ENCODE measurements around the gene IKZF5.

Gene IKZF5

DNA sequence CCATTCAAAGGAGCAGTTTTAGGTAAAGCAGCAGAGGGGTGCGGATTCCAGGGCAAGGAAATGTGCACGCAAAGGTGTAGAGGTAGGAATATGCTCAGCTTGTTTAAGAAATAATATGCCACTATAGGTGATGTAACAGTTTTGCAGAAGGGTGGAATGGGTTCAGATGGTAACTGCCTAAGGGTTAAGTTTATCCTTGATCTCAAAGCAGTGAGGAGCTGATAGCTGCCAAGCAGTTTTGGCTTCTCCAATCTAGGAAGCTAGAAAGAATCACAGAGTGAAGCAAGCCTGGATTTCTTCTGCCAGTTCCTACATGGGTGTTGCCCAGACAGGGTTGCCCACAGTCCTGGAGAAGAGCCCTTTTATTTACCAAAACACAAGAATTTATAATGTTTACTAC, 6.2 kb upstream of the IKZF5 start:
- DNase-seq (ENCODE audit: low spot score), result no peak

DNA sequence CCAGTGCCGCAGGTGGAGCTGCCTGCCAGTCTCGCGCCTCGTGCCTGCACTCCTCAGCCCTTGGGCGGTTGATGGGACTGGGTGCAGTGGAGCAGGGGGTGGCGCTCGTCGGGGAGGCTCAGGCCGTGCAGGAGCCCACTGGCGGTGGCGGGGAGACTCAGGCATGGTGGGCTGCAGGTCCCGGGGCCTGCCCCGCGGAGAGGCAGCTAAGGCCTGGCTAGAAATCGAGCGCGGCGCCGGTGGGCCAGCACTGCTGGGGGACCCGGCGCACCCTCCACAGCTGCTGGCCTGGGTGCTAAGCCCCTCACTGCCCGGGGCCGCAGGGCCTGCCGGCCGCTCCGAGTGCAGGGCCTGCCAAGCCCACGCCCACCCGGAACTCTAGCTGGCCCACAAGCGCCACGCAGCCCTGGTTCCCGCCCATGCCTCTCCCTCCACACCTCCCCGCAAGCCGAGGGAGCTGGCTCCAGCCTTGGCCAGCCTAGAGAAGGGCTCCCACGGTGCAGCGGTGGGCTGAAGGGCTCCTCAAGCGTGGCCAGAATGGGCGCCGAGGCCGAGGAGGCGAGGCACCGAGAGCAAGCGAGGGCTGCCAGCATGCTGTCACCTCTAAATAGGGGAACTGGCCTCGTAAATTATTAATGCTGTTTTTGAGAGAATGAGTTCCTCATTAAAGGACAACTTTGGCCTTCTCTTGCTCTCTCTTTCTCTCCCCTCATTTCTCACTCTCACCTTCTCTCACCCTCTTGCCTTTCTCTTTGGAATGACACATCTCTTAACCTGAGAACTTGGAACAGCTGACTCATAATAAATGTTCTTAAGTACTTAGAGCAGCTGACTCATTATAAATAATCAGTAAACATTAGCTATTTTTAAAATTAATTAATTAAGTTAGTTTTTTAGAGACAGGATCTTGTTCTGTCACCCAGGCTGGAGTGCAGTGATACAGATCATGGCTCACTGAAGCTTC, 5.1 kb upstream of the IKZF5 start:
- no peak for DNase-seq (ENCODE audit: low spot score)

DNA sequence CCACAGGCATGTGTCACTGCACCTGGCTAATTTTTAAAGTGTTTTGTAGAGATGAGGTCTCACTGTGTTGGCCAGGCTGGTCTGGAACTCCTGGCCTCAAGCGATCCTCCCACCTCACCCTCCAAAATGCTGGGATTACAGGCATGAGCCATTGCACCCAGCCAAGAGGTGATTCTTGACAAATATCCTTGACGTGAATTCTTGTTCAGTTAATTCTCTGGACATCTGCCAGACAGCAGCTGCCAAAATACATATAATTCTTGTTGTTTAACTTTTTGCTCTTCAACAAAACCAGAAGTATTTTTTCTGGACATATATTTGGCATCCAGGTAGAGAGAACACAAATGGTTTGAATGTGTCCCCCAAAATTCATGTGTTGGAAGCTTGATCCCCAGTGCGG, 3.4 kb upstream of the IKZF5 start:
- no peak for DNase-seq (ENCODE audit: low spot score)

DNA sequence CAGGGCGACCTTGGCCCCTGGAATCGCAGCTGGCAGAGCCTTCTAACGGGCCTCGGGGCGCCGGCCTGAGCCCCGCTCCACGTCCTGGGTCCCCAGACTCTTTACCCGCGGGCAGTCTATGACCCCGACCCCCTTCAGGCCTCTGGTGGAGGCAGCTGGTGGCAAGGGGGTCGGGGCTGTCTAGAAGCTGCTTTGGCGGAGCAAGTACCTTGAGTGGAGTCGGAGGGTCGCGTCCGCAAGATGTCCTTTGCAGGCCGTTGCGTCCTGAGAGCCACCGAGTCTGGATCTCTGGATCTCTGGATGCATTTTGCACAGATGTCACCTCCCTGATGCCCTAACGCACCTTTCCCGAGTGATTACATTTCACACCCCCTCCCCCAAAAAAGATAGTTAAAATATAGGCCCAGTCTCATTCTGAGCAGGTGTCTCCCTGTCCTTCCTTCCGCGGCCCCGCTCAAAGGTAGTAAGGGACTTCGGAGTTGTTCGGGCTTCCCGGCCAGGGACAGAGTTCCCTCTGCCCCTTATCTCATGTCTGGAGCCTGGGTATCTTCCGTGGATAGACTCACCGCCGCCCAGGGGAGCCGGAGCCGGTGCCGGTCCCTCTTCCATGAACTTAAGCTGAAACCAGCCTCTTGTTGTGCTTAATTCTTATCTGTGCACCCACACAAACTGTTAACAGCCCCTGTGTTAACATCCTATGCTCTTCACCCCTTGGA, 668 bp upstream of the IKZF5 start:
- DNase-seq (ENCODE audit: low spot score), result peak; percentile 37

DNA sequence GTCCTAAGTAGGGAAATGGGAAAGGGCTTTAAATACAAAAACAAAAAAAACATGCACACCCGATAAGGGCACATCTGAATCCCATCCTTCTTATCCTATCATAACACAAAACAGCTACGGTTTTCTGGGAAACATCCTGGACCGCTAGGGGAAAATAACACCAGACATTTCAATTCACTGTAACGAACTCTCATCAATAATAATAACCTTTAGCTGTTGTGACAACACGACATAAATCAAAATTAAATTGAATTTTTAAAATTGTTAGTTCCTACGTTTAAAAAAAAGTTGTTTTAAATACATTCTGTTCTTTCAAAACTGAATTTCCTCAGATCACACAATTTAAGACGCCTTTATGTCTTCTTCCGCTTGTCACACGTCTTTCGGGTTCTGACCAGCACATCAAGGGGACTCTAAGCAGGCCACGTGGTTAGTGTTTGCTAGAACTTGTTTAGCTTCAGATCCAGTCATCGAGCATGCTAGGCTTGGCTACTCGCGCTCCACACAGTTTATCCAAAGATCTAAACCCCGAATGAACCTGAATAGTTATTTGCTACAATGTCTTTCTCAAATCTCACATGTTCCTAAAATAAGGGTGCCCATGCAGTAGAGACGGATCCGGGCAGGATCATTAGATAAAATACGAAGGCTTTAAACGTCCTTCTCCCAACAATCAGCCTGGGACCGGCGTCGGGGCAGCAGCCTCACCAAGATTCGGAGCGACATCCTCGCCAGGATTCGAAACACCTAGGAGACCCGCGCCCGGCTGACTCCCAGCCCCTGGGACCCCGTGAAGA, 839 bp downstream of the IKZF5 start:
- no peak for DNase-seq (ENCODE audit: low spot score)

DNA sequence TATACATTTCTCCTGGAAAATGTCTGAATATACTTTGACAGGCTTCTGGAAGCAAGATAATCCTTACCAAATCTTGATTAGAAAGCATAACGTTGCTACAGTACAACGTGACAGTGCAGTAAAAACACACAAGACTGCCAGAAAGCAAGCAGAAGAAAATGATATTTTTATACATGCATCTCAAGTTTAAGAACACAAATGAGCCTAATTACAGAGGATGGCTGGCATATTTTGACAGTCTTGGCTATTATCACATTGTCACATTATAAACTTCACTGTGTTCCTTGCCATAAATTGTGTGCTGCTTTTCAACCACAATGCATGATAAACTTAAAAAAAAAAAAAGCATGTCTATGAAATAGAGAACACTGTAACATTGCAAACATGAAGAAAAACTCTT, 4.3 kb downstream of the IKZF5 start:
- DNase-seq (ENCODE audit: low spot score), result no peak

DNA sequence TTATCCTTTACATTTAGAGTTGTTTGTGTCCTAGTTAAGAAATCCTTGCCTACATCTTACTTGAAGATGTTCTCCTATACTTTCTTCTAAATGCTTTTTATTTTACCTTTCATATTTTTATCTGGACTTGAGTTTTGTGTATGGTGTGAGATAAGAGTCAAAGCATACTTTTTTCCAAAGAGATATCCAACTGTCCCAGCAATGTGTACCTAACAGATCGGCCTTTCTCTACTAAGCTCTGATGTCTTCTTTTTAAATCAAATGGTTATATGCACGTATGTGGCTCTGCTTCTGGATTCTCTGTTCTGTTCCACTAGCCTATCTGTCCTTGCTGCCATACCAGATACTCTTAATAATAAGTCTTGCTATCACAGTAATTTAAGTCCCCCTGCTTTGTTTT, 7.2 kb downstream of the IKZF5 start:
- DNase-seq (ENCODE audit: low spot score), result no peak

DNA sequence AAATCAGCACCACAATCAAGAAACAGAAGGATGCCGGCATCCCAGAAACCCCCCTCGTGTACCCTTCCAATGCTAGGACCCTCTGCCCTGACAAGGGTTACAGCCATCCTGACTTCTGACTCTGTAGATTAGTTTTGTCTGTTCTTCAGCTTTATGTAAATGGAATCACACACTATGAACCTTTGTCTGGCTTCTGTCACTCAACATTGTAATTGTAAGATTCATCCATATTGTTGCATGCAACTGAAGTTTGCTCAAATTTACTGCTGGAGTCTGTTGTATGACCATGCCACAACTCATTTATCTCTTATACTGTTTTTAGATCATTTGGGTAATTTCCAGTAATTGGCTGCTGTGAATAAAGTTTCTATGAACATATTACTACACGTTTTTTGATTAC, 8.4 kb downstream of the IKZF5 start:
- no peak for DNase-seq (ENCODE audit: low spot score)

DNA sequence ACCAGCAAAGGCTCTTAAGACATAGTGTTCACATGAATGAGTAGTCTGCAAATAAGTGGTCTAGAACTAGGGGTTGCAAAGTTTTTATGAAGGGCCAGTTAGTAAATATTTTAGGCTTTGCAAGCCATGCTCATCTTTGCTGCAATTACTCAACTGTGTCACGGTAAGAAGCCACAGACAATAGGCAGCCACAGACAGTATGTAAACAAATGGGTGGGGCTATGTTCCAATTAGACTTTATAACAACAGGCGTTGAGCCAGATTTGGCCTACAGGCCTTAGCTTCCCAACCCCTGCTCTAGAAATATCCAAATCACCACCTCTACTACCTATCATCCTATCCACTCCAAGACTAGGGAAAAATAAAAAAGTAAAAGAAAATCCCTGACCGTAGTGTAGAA, 9.2 kb downstream of the IKZF5 start:
- no peak for DNase-seq (ENCODE audit: low spot score)

DNA sequence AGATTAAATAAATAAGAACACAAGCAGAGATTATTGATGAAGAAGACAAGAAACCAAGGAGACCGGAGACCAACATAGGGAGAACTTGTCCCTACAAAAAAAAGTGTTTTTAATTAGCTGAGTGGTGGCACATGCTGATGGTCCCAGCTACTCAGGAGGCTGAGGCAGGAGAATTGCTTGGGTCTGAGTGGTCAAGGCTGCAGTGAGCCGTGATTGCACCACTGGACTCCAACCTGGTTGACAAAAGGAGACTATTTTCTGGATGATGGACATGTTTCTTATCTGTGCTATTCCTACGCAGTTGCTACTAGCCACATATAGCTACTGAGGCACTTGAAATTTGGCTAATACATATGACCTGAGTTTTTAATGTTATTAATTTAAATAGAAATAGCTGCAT, 9.7 kb downstream of the IKZF5 start:
- no peak for DNase-seq (ENCODE audit: low spot score)

DNA sequence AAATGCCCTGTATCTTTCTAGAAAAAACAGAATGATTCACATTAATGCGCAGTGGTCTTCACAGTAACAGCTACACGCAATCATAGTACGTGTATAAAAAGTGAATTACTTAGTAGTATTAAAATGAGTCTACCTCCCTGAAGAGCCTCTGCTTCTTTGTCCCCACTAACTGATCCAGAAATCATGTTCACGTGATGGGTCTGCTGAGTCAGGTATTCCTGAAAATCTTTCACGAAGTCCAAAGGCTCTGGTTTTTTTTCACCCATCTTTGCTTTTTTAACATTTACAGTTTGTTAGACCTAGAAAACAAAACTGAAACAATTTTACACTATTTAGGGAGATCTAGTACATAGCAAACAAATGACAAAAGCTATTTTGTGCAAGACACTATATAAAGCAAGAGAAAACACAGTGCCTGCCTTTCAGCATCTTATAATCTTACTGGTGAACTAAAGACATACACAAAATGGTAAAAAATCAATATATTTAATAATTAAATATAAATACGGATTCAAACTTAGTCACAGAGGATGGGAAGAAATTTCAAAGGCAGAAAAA, 10.2 kb downstream of the IKZF5 start:
- no peak for DNase-seq (ENCODE audit: low spot score)

DNA sequence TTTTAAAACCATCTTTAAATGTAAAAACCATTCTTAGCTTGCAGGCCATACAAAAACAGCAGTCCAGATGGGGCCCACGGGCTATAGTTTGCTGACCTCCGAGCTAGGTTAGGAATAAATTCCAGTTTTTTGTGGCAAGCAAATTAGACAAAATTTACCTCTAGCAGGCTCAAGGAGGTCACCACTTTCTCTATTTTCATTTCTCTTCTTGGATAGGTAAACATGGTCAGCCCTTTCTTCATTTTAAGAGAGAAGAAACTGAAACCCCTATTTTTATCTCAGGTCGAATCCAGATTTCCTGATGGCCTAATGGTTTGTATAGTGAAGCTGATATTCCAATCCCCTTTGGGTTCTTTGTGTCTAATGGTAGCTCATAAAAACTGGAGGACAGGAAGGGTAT, 10.7 kb downstream of the IKZF5 start:
- no peak for DNase-seq (ENCODE audit: low spot score)

DNA sequence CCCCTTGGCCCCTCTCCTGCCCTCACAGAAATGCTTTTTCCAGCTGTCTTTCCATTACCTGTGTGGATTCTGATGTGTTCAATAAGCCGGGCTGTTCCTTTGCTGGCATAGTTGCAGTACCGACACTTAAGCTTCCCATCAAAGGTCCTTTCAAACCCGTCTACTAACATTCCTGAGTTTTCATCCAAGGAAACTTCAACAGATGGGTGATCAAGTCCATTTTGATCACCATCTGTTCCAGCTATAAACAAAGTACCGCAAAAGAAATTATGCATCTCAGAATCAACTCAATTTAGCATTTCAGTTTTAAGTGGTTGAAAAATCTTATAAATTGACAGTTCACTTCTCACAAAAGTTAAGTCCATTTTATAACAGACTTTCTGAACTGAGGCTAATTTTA, 12.7 kb downstream of the IKZF5 start:
- no peak for DNase-seq (ENCODE audit: low spot score)

DNA sequence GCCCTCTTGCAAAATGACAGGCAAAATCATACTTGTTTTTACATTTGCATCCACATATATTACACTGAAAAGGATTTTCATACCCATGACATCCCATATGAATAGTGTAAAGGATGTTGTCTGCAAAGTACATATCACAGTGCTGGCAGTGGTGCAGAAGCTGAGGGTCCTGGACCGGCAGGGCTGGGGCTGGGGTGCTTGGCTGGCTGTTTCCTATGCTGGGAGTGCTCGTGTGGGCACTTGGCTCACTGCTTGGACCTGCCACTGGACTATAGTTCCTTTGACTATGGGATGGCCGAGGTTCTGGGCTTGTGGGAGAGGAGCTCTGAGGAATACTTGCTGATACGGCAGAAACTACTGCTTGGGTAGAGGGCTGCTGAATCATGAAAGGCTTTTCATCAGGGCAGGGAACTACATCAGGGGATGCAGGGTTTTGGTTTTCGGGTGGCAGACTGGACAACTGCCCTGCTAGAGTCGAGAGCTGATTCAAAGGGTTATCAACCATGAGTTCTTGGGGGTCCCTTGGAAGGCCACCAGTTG, 14.7 kb downstream of the IKZF5 start:
- no peak for DNase-seq (ENCODE audit: low spot score)

DNA sequence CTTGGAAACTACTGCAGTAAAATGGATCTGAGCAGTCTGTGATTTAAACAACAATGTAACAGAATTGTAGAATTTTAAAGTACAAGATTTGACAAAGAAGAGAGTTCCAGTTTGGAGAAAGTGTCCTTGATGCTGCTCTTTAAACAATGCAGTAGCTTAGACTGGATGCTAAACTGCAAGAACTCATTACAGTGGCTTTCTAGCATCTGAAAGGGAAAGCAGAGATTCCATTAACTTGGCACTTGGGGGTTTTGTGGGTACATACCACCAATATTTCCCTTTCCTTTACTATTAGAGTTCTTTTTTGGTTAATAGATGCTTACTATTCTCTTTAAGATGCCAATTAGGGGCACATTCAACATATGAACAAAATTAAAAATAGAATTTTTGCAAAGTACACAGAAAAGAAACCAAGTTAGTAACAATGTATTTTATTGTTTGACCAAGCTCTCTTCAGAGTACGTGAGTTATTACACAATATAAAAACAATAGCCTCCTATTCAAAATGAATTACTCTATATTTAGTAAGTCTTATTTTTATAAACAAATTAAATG, 16.5 kb downstream of the IKZF5 start:
- DNase-seq (ENCODE audit: low spot score), result no peak

DNA sequence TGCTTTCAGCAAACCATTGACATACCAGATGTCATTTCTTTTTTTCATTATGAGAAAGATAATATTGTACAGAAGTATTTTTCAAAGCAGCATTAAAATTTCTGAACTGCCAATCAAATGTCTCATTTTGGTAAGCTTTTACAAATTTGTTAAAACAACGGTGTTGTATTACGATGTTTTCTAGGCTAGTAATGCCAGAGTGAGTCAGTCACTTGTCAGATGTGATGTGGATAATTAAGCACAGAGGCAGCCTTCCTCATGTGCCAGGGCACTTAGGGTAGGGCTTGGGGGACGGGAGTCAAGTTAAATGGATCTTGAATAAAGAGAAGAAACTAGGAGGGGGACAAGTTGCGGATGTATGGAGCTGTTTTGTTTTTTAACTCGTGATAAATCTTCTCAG, 18.3 kb downstream of the IKZF5 start:
- no peak for DNase-seq (ENCODE audit: low spot score)

DNA sequence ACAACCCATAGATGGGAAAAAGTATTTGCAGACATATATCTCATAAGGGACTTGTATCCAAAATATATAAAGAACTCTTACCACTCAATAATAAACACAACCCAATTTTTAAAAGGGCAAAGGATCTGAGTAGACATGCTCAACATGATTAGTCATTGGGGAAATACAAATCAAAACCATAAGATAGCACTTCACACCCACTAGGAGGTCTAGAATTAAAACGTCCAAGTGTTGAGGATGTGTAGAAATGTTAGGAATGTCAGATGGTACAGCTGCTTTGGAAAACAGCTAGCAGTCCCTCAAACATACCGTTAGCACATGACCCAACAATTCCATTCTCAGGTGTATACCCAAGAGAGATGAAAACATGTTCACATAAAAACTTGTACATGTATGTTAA, 20.1 kb downstream of the IKZF5 start:
- DNase-seq (ENCODE audit: low spot score), result no peak

DNA sequence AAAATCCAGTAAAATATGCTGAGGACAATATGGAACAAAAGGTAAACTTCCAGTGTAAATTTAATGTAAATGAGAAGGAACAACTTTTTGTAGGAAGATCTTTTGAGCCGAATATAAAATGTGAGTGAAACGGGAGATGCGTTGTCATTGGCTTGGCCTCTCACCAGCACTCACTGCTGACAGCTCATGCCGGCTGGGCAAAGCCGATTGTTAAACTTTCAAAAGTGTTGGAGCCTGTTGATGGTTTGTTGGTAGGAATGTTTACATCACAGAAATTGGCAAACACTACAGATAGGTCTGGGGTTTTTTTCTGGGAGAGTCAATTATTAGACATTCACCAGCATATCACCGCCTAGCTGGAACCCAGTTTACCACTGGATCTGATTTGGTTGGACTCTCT, 22.3 kb downstream of the IKZF5 start:
- DNase-seq (ENCODE audit: low spot score), result no peak

DNA sequence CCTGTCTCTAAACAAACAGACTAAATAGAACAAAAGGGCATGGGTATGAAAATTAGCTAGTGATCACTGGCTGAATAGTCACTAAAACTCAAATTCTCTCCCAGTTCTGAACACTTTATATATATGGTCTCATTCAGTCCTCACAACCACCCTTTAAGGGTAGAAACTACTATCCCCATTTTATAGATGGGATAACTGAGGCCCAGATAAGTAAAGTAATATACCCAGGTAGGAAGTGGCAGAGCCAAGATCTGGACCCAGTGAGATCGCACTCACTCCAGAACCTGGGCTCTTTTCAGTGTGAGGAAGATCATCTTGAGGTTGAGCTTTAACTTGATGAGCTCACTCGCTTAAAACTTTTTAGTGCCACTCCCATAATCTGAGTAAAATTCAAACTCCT, 23.9 kb downstream of the IKZF5 start:
- no peak for DNase-seq (ENCODE audit: low spot score)

DNA sequence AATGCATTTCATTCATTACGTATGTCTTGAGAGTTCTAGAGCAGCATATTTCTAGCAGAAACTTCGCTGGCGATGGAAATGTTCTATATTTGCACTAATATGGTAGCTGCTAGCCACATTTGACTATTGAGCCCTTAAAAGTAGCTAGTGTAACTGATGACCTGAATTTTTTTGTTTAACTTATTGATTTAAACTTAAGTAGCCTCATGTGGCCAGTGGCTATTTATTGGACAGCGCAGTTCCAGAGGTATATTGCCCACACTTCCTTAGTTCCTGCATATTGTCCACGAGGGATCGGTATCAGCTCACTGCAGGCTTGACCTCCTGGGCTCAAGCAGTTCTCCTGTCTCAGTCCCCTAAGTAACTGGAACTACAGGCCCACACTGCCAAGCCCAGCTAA, 24.7 kb downstream of the IKZF5 start:
- no peak for DNase-seq (ENCODE audit: low spot score)

DNA sequence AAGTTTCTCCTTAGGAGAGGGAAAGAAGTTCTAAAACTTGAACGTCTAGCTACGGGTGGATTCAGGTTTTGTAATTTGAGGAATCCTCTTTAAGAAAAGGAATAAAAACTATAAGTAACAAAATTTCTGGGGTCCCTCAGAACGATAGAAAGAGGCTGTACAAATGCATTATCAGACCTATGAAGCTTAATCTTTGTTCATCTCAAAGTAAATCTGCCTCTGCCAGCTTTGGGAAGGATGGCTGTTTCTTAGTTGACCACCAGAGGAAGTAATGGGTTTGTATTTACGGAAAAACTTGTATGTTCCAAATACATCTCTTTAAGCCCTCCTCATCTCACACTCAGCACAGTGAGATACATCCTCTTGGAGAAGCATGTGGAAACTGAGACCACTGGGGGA, 27.5 kb downstream of the IKZF5 start:
- DNase-seq (ENCODE audit: low spot score), result peak; percentile 25
